IMR-90 (cell line): Measurements from ENCODE around the gene PPP4C. TPM values are rescaled to one million over a fixed set of nuclear protein-coding genes. Genes with fewer than 3 reads are reported as not detected.
A peak's percentile ranks its signal among the peaks of the same experiment; 100 is the strongest.

Experiments used
- ATAC-seq: fragments of 200-7000 bp; cut with Tn5 transposase; 2 replicates; pipeline ENCODE4 v1.9.1; 2020; ENCODE audit warnings: low read depth, mild to moderate bottlenecking, moderate library complexity
- BruUV-seq: library from RNA; stranded (reverse); fragments of 400-500 nt; replicated peaks from 2 replicates; lab custom pipeline; 2021; lab: Mats Ljungman, UMichigan
- CTCF ChIA-PET: fragments of 300-600 bp; formaldehyde crosslinking; extraction: SDS; loops from one replicate; lab custom pipeline; 2021; ENCODE audit warnings: antibody characterized with exemption; lab: Yijun Ruan, JAX
- POLR2A ChIA-PET: fragments of 300-600 bp; sonication (Branson Sonifier 250); formaldehyde crosslinking; loops from one replicate; lab custom pipeline; 2022; ENCODE audit warnings: antibody characterized with exemption; ENCODE audit not compliant: unreplicated experiment; lab: Charles Lee
- DNase-seq: peaks from one replicate; pipeline ENCODE4 v3.0.0; 2013
- H2AFZ ChIP-seq: replicated peaks from 2 replicates; pipeline ENCODE3; 2013; ENCODE audit warnings: low read length, mild to moderate bottlenecking; ENCODE audit not compliant: poor library complexity
- H2AK5ac ChIP-seq: 2 replicates; pipeline ENCODE4 v1.6.1; 2013; ENCODE audit warnings: low read depth, low read length, inconsistent platforms
- H2AK9ac ChIP-seq: replicated peaks from 2 replicates; pipeline ENCODE3; 2013; ENCODE audit warnings: mild to moderate bottlenecking, low read depth, low read length, moderate library complexity; ENCODE audit not compliant: poor library complexity
- H2BK120ac ChIP-seq: 2 replicates; pipeline ENCODE4 v1.6.1; 2013; ENCODE audit warnings: low read depth, low read length, inconsistent platforms
- H2BK15ac ChIP-seq: 3 replicates; pipeline ENCODE4 v1.6.1; 2013; ENCODE audit warnings: low read depth, low read length, inconsistent platforms
- H2BK20ac ChIP-seq: 2 replicates; pipeline ENCODE4 v1.6.1; 2013; ENCODE audit warnings: low read depth, mild to moderate bottlenecking, inconsistent platforms, low read length, moderate library complexity
- H2BK5ac ChIP-seq: 2 replicates; pipeline ENCODE4 v1.6.1; 2013; ENCODE audit warnings: mild to moderate bottlenecking, low read depth, low read length, inconsistent platforms; ENCODE audit not compliant: poor library complexity, severe bottlenecking
- H3K14ac ChIP-seq: replicated peaks from 2 replicates; pipeline ENCODE4 v1.6.1; 2013; ENCODE audit warnings: low read depth, low read length, inconsistent platforms
- H3K18ac ChIP-seq: 2 replicates; pipeline ENCODE4 v1.6.1; 2013; ENCODE audit warnings: low read depth, low read length, control low read depth
- H3K23ac ChIP-seq: 2 replicates; pipeline ENCODE4 v1.6.1; 2013; ENCODE audit warnings: low read depth, low read length, inconsistent platforms
- H3K27ac ChIP-seq: 2 replicates; pipeline ENCODE4 v1.5.1; 2013; ENCODE audit warnings: mild to moderate bottlenecking, control low read depth, low read length; ENCODE audit not compliant: insufficient read depth
- H3K27me3 ChIP-seq: 2 replicates; pipeline ENCODE4 v1.6.1; 2013; ENCODE audit warnings: low read length; ENCODE audit not compliant: control insufficient read depth, insufficient read depth
- H3K36me3 ChIP-seq: 2 replicates; pipeline ENCODE4 v1.6.1; 2013; ENCODE audit warnings: low read length, mixed read lengths; ENCODE audit not compliant: control insufficient read depth, insufficient read depth
- H3K4ac ChIP-seq: 2 replicates; pipeline ENCODE4 v1.6.1; 2013; ENCODE audit warnings: low read depth, low read length, inconsistent platforms
- H3K4me1 ChIP-seq: 2 replicates; pipeline ENCODE4 v1.6.1; 2013; ENCODE audit warnings: low read length, mixed read lengths; ENCODE audit not compliant: control insufficient read depth, insufficient read depth
- H3K4me2 ChIP-seq: 2 replicates; pipeline ENCODE4 v1.6.1; 2013; ENCODE audit warnings: low read depth, mild to moderate bottlenecking, control low read depth, low read length, moderate library complexity
- H3K4me3 ChIP-seq: 2 replicates; pipeline ENCODE4 v1.5.1; 2013; ENCODE audit warnings: low read depth, mild to moderate bottlenecking, control low read depth, low read length, moderate library complexity; ENCODE audit not compliant: insufficient read depth
- H3K56ac ChIP-seq: 2 replicates; pipeline ENCODE4 v1.6.1; 2013; ENCODE audit warnings: low read length, inconsistent platforms; ENCODE audit not compliant: insufficient read depth; ENCODE audit errors: extremely low read depth
- H3K79me1 ChIP-seq, 2 experiments: 2 replicates each; pipeline ENCODE4 v1.6.1; 2013; ENCODE audit warnings: low read length in 2 of 2, inconsistent platforms in 1 of 2, low read depth in 1 of 2
- H3K9ac ChIP-seq: 2 replicates; pipeline ENCODE4 v1.6.1; 2013; ENCODE audit warnings: low read depth, low read length, control low read depth
- H3K9me1 ChIP-seq: 2 replicates; pipeline ENCODE4 v1.6.1; 2013; ENCODE audit warnings: low read length, inconsistent platforms; ENCODE audit not compliant: insufficient read depth
- H3K9me3 ChIP-seq: 2 replicates; pipeline ENCODE4 v1.6.1; 2013; ENCODE audit warnings: low read length; ENCODE audit not compliant: control insufficient read depth, insufficient read depth
- H4K20me1 ChIP-seq: 2 replicates; pipeline ENCODE4 v1.6.1; 2013; ENCODE audit warnings: low read length, inconsistent platforms; ENCODE audit not compliant: insufficient read depth
- H4K5ac ChIP-seq: 2 replicates; pipeline ENCODE4 v1.6.1; 2013; ENCODE audit warnings: mild to moderate bottlenecking, low read depth, low read length, control low read depth
- H4K8ac ChIP-seq, 2 experiments: 2 replicates each; pipeline ENCODE4 v1.6.1; 2013; ENCODE audit warnings: low read depth in 2 of 2, low read length in 2 of 2, control low read depth in 1 of 2, inconsistent platforms in 1 of 2
- H4K91ac ChIP-seq: 2 replicates; pipeline ENCODE4 v1.6.1; 2013; ENCODE audit warnings: low read depth, low read length, inconsistent platforms; ENCODE audit not compliant: insufficient read depth
- MXI1 ChIP-seq: IDR thresholded peaks from 2 replicates; pipeline ENCODE4 v1.6.1; 2012; ENCODE audit warnings: low read depth, mild to moderate bottlenecking, low read length, moderate library complexity, borderline replicate concordance
- POLR2A ChIP-seq: IDR thresholded peaks from 2 replicates; pipeline ENCODE4 v1.6.1; 2012; ENCODE audit warnings: mild to moderate bottlenecking, low read depth, low read length
- RAD21 ChIP-seq: IDR thresholded peaks from 2 replicates; pipeline ENCODE4 v1.6.1; 2012; ENCODE audit warnings: low read length, improper control_type of control experiment
- RCOR1 ChIP-seq: IDR thresholded peaks from 2 replicates; pipeline ENCODE4 v1.6.1; 2012; ENCODE audit warnings: mild to moderate bottlenecking, low read length, improper control_type of control experiment; ENCODE audit not compliant: insufficient replicate concordance
- SMC3 ChIP-seq: fragments of 150-350 bp; IDR thresholded peaks from 2 replicates; pipeline ENCODE4 v1.6.1; 2016; ENCODE audit warnings: low read depth, mild to moderate bottlenecking, antibody characterized with exemption, low read length, moderate library complexity
- WGBS, 2 experiments: methylation state at CpG; one replicate each; pipeline versions ENCODE4 v1.1.5 to v1.1.7; 2013; ENCODE audit warnings: missing lambda C conversion rate in 2 of 2; ENCODE audit not compliant: insufficient read length in 1 of 2; ENCODE audit errors: extremely low coverage in 2 of 2; 5-methylcytosine and 5-hydroxymethylcytosine counted together
- dilution Hi-C: fragments of 300-500 bp; cut with HindIII; formaldehyde crosslinking; loops from one replicate; pipeline ENCODE4 v1.14.3; 2018; ENCODE audit warnings: low sequenced_read_pairs; ENCODE audit not compliant: unreplicated experiment
- in situ Hi-C: fragments of 300-500 bp; cut with MboI; formaldehyde crosslinking; loops from 3 replicates; pipeline ENCODE4 v1.14.3; 2019; ENCODE audit warnings: low sequenced_read_pairs, inconsistent platforms, mixed read lengths
- intact Hi-C: fragments of 100-400 bp; cut with micrococcal nuclease; formaldehyde crosslinking; loops from 2 replicates; pipeline ENCODE4 v1.10.0; 2022
- polyA plus RNA-seq, 3 experiments: library from polyadenylated mRNA; depleted of rRNA; stranded (reverse); fragments of >200 nt; gene quantifications; 2 replicates each; pipeline ENCODE4 v1.2.3, GENCODE V29; 2012; ENCODE audit warnings: low replicate concordance in 1 of 3
- total RNA-seq: library from RNA; depleted of rRNA; stranded (reverse); fragments of >200 nt; gene quantifications from 2 replicates; pipeline ENCODE4 v1.2.3, GENCODE V29; 2012
- TF ChIP-seq, protein P1 (sequence below): conservative IDR thresholded peaks from 2 replicates; pipeline ENCODE4 v1.5.1; 2012; ENCODE audit warnings: mild to moderate bottlenecking, low read depth, low read length, improper control_type of control experiment

The PPP4C gene
- total and polyA plus RNA-seq, 2 of the 4 experiments (the other 2 are of a cell fraction), result 200 to 209 TPM

DNA sequence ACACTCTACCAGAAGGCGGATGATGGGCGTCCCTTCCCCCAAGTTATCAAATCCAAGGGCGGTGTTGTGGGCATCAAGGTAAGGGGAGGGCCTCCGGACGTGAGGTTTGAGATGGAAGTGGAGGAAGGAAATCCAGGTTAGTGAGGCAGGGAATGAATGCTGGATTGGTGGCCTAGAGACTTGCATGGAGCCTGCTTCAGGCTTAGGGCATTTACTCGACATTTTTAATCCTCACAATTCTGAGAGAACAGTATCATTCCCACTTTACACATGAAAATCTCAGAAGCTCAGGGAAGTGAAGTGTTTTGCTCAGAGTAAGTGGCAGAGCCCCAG lies 8.2 kb upstream of the PPP4C start:
- Histone ChIP-seq H4K91ac (no peak overlapping the region), H3K9me3 (no peaks in the 10 kb centered on the region), H4K20me1 (peaks cover 65% of the 10 kb centered on the region), H3K23ac (peak overlapping the region; percentile 49), H3K79me1 (peaks cover 30 to 68% of the 10 kb centered on the region in 2 experiments), H2AK5ac (no peak overlapping the region), H3K36me3 (peaks cover 56% of the 10 kb centered on the region), H2BK15ac (no peak overlapping the region), H2AFZ (no peak overlapping the region), H4K5ac (no peak overlapping the region), H2BK5ac (peak overlapping the region; percentile 11), H3K18ac (no peak overlapping the region), H2BK20ac (no peak overlapping the region), H3K56ac (no peak overlapping the region), H3K14ac (peak overlapping the region; percentile 98; the same call in 1 of the 2 replicates), H3K27ac (peak overlapping the region; percentile 10; the same call in 1 of the 2 replicates), H3K4ac (no peak overlapping the region), H2AK9ac (no peak overlapping the region), H3K4me1 (peaks cover 32% of the 10 kb centered on the region), H2BK120ac (no peak overlapping the region), H3K4me3 (peak overlapping the region; percentile 85), H3K9ac (peak overlapping the region; percentile 96), H3K4me2 (peak overlapping the region; percentile 96), H3K27me3 (no peaks in the 10 kb centered on the region), H3K9me1 (peaks cover 23% of the 10 kb centered on the region), H4K8ac (no peak overlapping the region)
- ATAC-seq (no peak), DNase-seq (no peak)
- dilution Hi-C loops, result no loop called here
- no CpG with 5 or more reads among the region's 6 CpGs for WGBS, 2 experiments
- intact Hi-C loops, result no loop called here
- ChIA-PET CTCF (no interaction called here), POLR2A (no interaction called here)
- in situ Hi-C loops, result no loop called here
- BruUV-seq, result no TSS peak
- TF ChIP-seq MXI1, result no peak
- TF ChIP-seq SMC3, result no peak
- TF ChIP-seq RAD21, result no peak
- no peak for TF ChIP-seq POLR2A
- TF ChIP-seq RCOR1, result no peak
- TF ChIP-seq, protein P1, sequence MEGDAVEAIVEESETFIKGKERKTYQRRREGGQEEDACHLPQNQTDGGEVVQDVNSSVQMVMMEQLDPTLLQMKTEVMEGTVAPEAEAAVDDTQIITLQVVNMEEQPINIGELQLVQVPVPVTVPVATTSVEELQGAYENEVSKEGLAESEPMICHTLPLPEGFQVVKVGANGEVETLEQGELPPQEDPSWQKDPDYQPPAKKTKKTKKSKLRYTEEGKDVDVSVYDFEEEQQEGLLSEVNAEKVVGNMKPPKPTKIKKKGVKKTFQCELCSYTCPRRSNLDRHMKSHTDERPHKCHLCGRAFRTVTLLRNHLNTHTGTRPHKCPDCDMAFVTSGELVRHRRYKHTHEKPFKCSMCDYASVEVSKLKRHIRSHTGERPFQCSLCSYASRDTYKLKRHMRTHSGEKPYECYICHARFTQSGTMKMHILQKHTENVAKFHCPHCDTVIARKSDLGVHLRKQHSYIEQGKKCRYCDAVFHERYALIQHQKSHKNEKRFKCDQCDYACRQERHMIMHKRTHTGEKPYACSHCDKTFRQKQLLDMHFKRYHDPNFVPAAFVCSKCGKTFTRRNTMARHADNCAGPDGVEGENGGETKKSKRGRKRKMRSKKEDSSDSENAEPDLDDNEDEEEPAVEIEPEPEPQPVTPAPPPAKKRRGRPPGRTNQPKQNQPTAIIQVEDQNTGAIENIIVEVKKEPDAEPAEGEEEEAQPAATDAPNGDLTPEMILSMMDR, result no peak
